GM21360 (cell line): Measurements from ENCODE around the gene CD83.
"Not testable (repeated sequence)": the region's sequence is repeated elsewhere in the genome, so short reads cannot be mapped to it uniquely, and the experiment has no call there.

ENCODE experiments used
- ATAC-seq: cut with Tn5 transposase; IDR thresholded peaks from one replicate; pipeline ENCODE4 v1.9.1; 2021; ENCODE audit warnings: mild to moderate bottlenecking, moderate library complexity; ENCODE audit not compliant: unreplicated experiment

Gene CD83, protein sequence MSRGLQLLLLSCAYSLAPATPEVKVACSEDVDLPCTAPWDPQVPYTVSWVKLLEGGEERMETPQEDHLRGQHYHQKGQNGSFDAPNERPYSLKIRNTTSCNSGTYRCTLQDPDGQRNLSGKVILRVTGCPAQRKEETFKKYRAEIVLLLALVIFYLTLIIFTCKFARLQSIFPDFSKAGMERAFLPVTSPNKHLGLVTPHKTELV

DNA sequence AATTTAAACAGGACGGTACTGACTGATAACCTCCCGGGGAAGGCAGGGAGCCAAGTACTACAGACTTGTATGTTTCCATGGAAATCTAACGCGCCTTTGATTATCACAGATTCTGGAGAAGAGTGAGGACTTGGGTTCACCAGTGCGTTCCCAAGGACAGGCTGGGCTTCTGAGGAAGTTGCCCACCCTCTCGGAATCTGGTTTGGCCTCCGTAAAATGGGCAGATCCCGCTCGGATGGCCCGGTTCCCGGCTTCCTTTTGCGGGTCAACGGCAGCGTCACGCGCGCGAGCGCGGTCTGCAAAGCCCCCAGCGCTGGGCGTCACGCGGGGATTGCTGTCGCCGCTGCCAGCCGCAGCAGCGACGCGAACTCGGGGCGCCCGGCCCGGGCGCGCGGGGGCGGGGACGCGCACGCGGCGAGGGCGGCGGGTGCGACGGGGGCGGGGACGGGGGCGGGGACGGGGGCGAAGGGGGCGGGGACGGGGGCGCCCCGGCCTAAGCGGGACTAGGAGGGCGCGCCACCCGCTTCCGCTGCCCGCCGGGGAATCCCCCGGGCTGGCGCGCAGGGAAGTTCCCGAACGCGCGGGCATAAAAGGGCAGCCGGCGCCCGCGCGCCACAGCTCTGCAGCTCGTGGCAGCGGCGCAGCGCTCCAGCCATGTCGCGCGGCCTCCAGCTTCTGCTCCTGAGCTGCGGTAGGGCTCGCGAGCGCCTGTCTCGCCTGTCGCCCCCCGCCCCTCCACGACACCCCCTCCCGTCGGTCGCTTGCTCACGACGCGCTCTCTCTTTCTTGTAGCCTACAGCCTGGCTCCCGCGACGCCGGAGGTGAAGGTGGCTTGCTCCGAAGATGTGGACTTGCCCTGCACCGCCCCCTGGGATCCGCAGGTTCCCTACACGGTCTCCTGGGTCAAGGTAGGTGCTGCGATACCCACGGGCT, at the start of gene CD83:
Gene CD83, plus strand, starts transcription at position 615 of the 933 bp plus-strand sequence. Its CDS starts 40 bp downstream, at position 655.
- peak; percentile 58 for ATAC-seq

DNA sequence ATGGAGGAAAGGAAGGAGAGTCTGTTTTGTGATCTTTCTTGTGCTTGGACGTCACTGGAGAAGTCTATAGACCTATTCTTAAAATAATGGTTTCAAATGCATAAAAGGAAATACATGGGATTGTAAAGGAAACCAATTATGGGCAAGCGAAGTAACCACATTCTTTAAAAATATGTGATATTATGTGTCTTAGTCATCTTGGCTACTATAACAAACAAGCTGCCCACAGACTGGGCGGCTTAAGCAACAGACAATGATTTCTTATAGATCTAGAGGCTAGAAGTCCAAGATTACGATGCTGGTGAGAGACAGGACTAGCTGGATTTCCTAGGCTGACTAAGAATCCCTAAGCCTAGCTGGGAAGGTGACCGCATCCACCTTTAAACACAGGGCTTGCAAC, 49.4 kb upstream of the CD83 start:
- no peak for ATAC-seq

DNA sequence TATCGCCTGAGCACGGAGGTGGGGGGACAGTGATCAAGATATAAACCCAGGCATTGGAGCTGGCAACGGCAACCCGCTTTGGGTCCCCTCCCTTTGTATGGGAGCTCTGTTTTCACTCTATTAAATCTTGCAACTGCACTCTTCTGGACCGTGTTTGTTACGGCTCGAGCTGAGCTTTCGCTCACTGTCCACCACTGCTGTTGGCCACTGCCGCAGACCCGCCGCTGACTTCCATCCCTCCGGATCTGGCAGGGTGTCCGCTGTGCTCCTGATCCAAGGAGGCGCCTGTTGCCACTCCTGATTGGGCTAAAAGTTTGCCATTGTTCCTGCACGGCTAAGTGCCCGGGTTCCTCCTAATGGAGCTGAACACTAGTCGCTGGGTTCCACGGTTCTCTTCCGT, 48.9 kb upstream of the CD83 start:
- ATAC-seq = no peak

DNA sequence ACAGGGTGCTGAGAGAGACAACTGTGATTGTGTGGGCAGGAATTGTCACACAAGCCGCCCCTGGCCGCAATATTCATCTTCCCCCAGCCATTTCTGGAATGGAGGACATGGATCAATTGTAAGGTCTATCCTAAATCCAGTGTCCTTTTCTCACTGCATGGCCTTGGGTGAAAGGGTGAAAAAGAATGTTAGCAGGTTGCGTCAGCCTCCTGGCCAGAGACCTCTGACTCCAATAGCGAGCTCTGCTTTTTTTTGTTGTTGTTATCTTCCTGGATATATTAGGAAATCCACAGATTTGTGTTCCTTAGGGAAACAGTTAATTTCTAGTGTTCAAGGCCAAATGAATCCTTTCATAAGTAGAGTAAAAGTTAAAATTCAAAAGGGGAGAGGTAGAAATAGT, 47.1 kb upstream of the CD83 start:
- no peak for ATAC-seq

DNA sequence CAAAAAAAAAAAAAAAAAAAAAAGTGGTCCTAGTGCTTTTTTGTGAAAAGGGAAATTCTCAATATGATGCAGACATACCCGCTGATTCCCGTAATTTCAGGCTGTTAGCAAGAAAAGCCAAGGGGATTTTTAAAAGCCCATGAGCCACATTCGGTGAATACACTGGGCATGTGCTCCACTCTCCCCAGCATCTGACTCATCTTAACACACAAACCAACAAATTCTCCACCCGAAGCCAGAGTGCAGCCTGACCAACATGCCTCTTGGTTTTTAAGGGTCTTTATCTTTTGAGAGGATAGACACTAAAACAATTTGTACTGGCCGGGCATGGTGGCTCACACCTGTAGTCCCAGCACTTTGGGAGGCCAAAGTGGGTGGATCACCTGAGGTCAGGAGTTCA, 45.5 kb upstream of the CD83 start:
- ATAC-seq = no peak

DNA sequence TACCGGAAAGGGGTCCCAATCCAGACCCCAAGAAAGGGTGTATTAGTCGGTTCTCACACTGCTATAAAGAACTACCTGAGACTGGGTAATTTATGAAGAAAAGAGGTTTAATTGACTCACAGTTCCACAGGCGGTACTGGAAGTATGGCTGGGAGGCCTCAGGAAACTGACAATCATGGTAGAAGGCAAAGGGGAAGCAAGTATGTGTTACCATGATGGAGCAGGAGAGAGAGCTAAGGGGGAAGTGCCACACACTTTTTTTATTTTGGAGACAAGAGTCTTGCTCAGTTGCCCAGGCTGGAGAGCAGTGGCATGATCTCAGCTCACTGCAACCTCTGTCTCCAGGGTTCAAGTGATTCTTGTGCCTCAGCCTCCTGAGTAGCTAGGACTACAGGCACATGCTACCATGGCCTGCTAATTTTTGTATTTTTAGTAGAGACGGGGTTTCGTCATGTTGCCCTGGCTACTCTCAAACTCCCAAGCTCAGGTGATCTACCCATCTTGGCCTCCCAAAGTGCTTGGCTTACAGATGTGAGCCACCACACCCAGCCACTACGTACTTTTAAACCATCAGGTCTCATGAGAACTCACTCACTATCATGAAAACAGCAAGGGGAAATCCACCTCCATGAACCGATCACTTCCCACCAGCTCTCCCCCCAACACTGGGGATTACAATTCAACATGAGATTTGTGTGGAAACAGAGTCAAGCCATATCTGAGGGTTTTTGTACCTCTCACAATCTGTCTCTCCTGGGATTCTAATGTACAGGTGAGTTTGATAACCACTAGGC, 43.8 kb upstream of the CD83 start:
- ATAC-seq = not testable (repeated sequence)

DNA sequence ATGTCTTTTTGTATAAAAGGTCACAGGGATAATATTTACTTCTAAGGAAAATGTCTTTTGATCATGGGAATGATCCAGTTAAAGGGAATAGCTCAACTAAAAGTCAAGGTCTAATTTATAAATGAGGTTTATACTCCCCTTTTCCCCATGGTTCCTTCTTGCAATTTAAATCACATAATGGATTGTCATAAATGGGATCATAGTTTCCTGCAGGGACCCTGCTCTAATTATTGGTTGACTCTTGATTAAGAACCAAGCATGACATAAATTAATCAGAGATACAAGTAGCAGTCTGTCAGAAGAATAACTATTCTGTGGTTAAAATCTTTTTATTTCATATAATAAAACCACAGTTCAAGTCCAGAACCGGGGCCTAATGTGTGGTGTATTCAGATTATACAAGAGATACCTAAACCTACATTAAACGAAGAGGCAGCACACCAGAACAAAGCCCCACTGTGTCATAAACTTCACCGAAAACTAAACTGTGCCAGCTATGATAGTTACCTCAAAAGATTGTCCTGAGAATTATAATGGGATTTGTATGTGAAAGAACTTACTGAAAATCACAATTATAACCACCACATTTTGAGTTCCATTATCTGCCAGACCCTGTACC, 43.0 kb upstream of the CD83 start:
- no peak for ATAC-seq

DNA sequence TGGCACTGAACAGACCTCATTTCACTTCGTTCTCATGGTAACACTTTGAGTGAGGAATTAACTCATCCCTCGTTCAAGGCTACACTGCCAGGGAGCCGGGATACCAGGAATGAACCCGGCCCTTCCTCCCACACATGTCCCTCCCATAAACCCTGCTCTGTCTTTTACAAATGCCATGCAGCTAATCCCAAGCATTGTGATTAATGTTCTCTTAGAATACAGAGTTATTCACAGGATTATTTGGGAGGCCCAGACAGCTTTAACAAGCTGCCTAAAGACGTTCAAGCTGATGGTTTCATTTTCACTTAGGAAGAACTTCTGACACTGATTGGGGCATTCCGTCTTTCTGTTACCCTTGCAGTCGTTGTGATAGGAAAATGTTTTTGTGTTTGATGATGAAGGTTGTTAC, 42.5 kb upstream of the CD83 start:
- peak; percentile 61 for ATAC-seq

DNA sequence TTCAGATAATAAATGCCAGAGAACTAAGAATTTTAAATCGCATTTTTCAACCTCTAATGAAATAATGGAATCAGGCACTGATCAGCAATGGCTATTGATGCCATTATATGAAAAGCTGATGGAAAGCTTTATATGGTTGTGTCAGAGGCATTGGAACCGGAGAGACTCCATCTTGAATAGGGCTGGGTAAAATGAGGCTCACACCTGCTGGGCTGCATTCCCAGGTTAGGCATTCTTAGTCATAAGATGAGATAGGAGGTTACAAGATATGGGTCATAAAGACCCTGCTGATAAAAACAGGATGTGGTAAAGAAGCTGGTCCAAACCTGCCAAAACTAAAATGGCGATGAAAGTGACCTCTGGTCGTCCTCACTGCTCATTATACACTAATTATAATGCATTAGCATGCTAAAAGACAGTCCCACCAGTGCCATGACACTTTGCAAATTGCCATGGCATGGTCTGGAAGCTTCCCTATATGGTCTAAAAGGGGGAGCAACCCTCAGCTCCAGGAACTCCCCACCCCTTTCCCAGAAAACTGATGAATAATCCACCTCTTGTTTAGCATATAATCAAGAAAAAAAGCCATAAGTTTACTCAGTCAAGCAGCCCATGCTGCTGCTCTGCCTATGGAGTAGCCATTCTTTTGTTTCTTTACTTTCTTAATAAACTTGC, 40.2 kb upstream of the CD83 start:
- ATAC-seq = no peak

DNA sequence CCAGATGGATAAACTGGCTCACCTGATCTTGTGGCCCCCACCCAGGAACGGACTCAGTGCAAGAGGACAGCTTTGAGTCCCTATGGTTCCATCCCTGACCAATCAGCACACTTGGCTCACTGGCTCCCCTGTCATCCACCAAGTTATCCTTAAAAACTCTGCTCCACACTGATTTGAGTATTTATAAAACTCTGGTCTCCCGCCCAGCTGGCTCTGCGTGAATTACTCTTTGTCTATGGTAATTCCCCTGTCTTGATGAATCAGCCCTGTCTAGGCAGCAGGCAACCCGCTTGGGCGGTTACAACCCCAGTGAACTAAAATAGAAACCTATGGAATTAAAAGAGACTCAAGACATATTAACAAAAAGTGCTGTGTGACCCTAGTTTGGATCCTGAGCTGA, 38.1 kb upstream of the CD83 start:
- ATAC-seq = no peak

DNA sequence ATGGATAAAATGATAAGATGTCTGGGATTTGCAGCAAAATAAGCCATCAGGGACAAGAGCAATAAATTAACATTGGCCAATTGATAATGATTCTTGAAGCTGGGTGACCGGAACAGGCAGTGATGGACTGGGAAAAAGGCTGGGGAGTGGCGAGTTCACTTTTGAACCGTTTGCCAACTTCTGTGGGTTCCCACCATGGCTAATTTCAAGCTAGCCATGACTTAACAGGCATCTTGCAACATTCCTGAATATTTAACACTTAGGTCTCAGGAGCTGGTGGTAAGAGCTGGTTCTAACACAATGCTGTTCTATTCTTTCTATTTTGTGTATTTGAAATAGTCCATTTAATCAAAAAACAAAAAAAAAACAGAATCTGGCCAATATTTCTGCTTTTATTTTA, 37.6 kb upstream of the CD83 start:
- no peak for ATAC-seq

DNA sequence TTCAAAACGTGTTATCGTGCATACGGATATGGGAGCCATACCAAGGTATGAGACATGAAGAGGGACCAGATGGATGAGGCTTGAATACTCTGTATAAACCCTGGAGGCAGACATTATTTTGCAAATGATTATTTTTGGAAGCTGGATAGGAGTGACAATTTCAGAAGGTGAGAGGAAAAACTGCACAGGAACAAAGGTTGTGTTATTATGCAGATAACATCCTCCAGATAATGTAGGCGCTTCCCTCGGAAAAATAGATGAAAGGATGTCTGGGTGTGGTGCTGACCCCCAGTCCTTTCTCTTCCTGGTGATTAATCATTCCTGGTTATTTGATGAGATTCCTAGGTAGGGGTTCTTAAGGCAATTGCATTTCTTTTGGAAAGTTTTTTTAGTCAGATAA, 36.4 kb upstream of the CD83 start:
- ATAC-seq = no peak

DNA sequence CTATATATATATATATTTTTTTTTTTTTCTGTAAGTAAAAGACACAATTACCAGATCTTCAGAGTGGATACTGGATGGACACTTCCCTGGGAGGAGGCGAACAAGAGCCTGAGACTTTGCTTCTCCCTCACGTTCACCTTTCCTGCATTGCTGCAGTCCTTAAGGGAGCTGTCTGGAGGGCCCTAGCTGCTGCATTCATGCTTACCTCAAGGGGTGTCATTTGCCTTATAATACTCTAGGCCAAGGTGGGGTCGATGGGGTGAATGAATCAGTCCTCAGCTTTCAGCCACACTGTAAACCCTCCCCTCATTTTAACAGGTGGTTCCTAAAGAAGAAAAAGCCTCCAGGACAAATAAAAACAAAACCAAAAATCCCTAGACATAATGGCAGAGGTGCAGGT, 34.8 kb upstream of the CD83 start:
- ATAC-seq = no peak

DNA sequence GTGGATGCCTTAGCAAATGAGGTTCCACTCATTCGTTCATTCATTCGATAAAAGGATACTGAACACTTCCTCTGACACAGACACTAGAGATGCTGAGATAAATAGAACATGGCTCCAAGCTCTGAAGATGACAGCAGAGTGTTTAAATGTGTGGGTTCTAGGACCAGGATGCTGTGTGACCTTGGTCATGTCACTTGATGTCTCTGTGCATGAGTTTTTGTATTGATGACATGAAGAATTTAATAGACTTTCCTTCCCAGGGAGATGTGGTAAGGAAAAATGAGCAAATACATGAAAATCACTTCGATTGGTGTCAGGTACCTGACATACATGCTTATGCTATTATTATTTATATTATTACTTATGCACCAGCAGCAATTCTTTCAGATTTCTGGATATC, 34.3 kb upstream of the CD83 start:
- no peak for ATAC-seq

DNA sequence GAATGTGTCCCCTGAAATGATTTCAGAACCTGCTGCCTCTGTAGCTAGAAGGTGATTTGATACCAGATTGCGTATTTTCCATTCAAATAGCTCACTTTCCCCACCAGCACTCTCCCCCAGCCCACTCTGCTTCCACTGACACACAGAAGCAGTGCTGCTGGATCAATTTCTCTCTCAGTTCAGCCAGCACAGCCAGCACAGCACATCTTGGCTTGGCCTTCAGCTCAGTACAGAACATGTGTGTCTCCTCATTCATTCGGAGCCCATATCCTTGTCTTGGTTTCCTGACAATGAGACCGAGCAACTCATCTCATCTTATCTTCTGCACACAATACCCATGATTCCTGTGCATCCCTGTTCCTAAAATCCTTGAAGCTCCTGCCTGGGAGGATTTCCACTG, 33.8 kb upstream of the CD83 start:
- no peak for ATAC-seq

DNA sequence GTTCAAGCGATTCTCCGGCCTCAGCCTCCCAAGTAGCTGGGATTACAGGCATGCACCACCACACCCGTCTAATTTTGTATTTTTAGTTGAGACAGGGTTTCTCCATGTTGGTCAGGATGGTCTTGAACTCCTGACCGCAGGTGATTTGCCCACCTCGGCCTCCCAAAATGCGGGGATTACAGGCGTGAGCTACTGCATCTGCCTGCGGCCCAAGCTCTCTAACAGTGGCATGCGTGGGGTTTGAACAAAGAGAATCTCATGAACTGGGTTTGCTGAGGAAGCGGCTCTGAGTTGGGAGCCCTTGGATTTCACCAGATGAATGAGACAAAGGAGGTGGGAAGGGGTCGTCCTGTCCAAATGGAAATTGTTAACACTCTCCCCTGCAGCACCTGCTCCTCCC, 33.2 kb upstream of the CD83 start:
- no peak for ATAC-seq

DNA sequence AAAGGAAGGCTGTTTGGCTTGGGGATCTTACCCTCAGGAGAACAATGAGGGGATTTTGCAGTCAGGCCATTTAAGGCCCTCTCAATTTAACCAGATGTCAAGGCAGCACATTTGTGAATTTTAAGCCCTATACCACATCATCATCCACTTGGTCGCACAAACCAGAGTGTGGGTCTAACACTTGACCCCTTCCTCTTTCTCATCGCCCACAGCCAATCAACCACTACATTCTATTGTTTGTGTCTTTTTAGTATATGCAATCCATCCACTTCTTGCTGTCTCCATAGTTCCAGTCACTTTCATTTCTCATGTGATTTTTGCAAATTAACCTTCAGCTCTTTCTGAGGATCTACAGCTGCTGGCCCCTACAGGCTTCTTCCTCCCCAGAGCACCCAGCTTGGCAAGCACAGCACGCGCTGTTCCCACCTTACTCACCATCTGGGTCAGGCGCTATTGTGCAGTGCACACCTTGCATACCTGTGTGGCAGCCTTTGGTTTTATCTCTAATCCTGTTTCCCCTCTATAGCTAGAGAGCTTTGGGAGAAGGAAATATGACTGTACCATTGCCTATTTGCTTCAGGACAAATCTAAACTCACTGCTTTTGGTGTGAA, 32.3 kb upstream of the CD83 start:
- no peak for ATAC-seq

DNA sequence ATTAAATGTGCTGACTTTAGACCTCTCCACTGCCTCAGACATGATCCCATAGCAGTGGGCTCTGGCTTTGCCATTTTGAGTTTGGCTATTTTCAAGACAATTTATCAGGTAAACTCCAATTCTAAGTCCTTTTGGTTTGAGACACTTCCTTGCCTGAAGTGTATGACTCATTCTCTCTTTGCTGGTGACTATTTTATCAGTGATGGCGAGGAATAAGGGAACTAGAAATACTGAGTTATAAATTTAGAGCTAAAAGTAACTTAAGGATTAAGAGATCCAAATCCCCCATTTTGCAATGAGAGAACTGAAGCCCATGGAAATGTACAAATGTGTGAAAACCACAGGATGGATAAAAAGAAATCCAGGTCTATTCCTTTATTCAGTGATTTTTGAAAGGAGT, 30.9 kb upstream of the CD83 start:
- ATAC-seq = no peak

DNA sequence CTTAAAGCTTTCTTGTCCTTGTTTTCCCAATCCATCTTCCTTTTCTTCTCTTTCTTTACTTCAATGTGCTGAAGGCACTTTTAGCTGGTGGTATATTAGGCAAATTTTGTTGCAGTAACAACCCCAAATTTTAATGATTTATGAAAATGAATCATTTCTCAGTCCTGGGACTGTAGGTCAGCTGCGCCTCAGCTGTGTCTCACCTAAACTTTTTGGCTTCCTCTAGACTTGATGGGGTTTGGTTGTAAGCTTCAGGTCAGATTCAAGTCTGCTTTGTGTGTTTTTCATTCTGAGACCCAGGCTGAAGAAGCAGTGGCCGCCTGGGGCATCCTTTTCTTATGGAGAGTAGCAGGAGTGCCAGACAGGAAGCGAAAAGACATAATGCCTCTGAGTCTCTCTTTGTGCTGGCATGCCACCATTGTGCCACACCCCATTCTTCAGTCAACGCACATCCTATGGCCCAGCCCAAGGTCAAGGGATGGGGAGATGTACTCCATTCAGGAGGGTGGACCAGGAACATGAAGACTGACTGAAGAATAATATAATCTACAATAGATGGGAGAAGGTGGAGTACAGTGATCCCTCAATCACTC, 28.9 kb upstream of the CD83 start:
- no peak for ATAC-seq

DNA sequence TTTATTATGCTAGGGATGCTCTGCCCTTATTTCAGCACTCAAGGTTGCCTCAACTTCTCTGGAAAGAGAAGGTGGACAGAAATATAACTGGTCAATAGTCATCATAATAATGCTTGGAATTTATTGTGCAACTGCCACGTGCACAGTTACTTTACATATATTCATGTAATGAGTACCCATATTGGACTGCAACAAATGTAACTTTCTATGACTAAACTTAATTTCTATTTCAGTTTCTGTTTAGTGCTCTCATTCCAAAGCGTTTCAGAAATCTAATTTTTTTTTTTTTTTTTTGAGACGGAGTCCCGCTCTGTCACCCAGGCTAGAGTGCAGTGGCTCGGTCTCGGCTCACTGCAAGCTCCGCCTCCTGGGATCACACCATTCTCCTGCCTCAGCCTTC, 28.3 kb upstream of the CD83 start:
- no peak for ATAC-seq
